Right lung (tissue), 5 donors: Measurements from ENCODE around the gene GPR83. TPM values are rescaled to one million over a fixed set of nuclear protein-coding genes. Genes with fewer than 3 reads are reported as not detected.
"Not testable (repeated sequence)": the region's sequence is repeated elsewhere in the genome, so short reads cannot be mapped to it uniquely, and the experiment has no call there.

ENCODE experiments used
- DNase-seq, 2 donors: peaks; one replicate each; pipeline ENCODE4 v3.0.0-alpha.2; 2013
- polyA plus RNA-seq, 5 donors: library from polyadenylated mRNA; unstranded; fragments of 120-200 nt; gene quantifications; one replicate each; pipeline versions ENCODE4 v1.2.1 to v1.2.3, GENCODE V29; 2013; ENCODE audit warnings: inconsistent platforms in 1 of 5, low replicate concordance in 1 of 5; ENCODE audit not compliant: insufficient read length in 5 of 5, insufficient read depth in 1 of 5

The GPR83 gene
- polyA plus RNA-seq, 5 donors: 0.21 to 0.52 (median 0.26) TPM

- DNase-seq: no peak
Observed at GRCh38 chr11:94376841-94377240, 24.4 kb downstream of the GPR83 start.

- not testable (repeated sequence) for DNase-seq
Observed at GRCh38 chr11:94370576-94370975, 30.6 kb downstream of the GPR83 start.

- DNase-seq: not testable (repeated sequence)
Observed at GRCh38 chr11:94350850-94351563, 50.2 kb downstream of the GPR83 start.

- not testable (repeated sequence) for DNase-seq
Observed at GRCh38 chr11:94346311-94346710, 54.9 kb downstream of the GPR83 start.

- DNase-seq: no peak
Observed at GRCh38 chr11:94343495-94343894, 57.7 kb downstream of the GPR83 start.

GRCh38 chr11:94342250-94342649, 59.0 kb downstream of the GPR83 start:
- DNase-seq: no peak

- DNase-seq: no peak
Observed at GRCh38 chr11:94338651-94339050, 62.6 kb downstream of the GPR83 start.

GRCh38 chr11:94336033-94336432, 65.2 kb downstream of the GPR83 start:
- no peak for DNase-seq

GRCh38 chr11:94332814-94333213, 68.4 kb downstream of the GPR83 start:
- DNase-seq: no peak

- DNase-seq: no peak
Observed at GRCh38 chr11:94330789-94331188, 70.4 kb downstream of the GPR83 start.

- DNase-seq: no peak
Observed at GRCh38 chr11:94329501-94329900, 71.7 kb downstream of the GPR83 start.

GRCh38 chr11:94328587-94329080, 72.6 kb downstream of the GPR83 start:
- no peak for DNase-seq

Other genes starting within 250 kb of the GPR83 start
- gene IZUMO1R, start 96.8 kb downstream of the GPR83 start, polyA plus RNA-seq: not detected
- gene MRE11, start 92.4 kb upstream of the GPR83 start, polyA plus RNA-seq: 10 to 100 TPM; 22.6 to 62.0 (median 33.3) TPM
- 10 to 100 TPM; 19.8 to 34.7 (median 28.7) TPM for gene ANKRD49, start 92.6 kb upstream of the GPR83 start, polyA plus RNA-seq
- gene C11orf97, start 111.0 kb upstream of the GPR83 start, polyA plus RNA-seq: 1 to 10 TPM in 4 of 5 donors, under 1 TPM in 1; 0.60 to 3.7 (median 2.8) TPM
- gene FUT4, start 142.5 kb upstream of the GPR83 start, polyA plus RNA-seq: 1 to 10 TPM; 6.7 to 8.3 (median 7.0) TPM
- gene PIWIL4, start 165.9 kb upstream of the GPR83 start, polyA plus RNA-seq: 1 to 10 TPM; 6.2 to 8.3 (median 6.6) TPM